Activated CD4-positive, alpha-beta T cell treated with anti-CD3 and anti-CD28 coated beads for 4 hours (primary cell): Measurements from ENCODE around the gene CDC14B.
A peak's percentile ranks its signal among the peaks of the same experiment; 100 is the strongest.
"Not testable (repeated sequence)": the region's sequence is repeated elsewhere in the genome, so short reads cannot be mapped to it uniquely, and the experiment has no call there.

Experiments used
- DNase-seq, 2 donors: peaks; one replicate each; pipeline ENCODE4 v3.0.0-alpha.2; 2020

CDC14B gene

GRCh38 chr9:96585426-96585825, 34.2 kb downstream of the CDC14B start:
- DNase-seq: no peak

GRCh38 chr9:96582199-96582598, 37.4 kb downstream of the CDC14B start:
- not testable (repeated sequence) for DNase-seq

- DNase-seq: no peak
These were observed 37.9 kb downstream of the CDC14B start for GRCh38 chr9:96581786-96582185.

- no peak for DNase-seq
These were observed 38.3 kb downstream of the CDC14B start for GRCh38 chr9:96581301-96581700.

- DNase-seq: no peak
These were observed 44.7 kb downstream of the CDC14B start for GRCh38 chr9:96574931-96575351.

GRCh38 chr9:96574455-96574854, 45.2 kb downstream of the CDC14B start:
- DNase-seq: no peak

- no peak for DNase-seq
These were observed 52.4 kb downstream of the CDC14B start for GRCh38 chr9:96567203-96567700.

GRCh38 chr9:96566498-96567202, 53.0 kb downstream of the CDC14B start:
- peak; percentile 63 to 74 for DNase-seq

GRCh38 chr9:96565671-96566497, 53.8 kb downstream of the CDC14B start:
- no peak for DNase-seq

GRCh38 chr9:96564217-96564616, 55.4 kb downstream of the CDC14B start:
- DNase-seq: no peak

GRCh38 chr9:96559339-96559943, 60.2 kb downstream of the CDC14B start:
- no peak for DNase-seq

- DNase-seq: no peak
These were observed 61.7 kb downstream of the CDC14B start for GRCh38 chr9:96557921-96558320.

GRCh38 chr9:96556701-96557461, 62.8 kb downstream of the CDC14B start:
- no peak for DNase-seq

- no peak for DNase-seq
These were observed 63.9 kb downstream of the CDC14B start for GRCh38 chr9:96555567-96556386.

GRCh38 chr9:96554801-96555566, 64.7 kb downstream of the CDC14B start:
- no peak for DNase-seq

- DNase-seq: no peak
These were observed 65.3 kb downstream of the CDC14B start for GRCh38 chr9:96554326-96554725.

GRCh38 chr9:96553070-96553469, 66.6 kb downstream of the CDC14B start:
- no peak for DNase-seq

GRCh38 chr9:96551403-96551802, 68.2 kb downstream of the CDC14B start:
- no peak for DNase-seq

GRCh38 chr9:96550659-96551058, 69.0 kb downstream of the CDC14B start:
- no peak for DNase-seq

- DNase-seq: not testable (repeated sequence)
These were observed 76.5 kb downstream of the CDC14B start for GRCh38 chr9:96543131-96543530.

GRCh38 chr9:96540106-96540505, 79.5 kb downstream of the CDC14B start:
- no peak for DNase-seq
